Activated CD8-positive, alpha-beta memory T cell treated with anti-CD3 and anti-CD28 coated beads for 4 hours (primary cell): Measurements from ENCODE around the gene PGR.

Source experiments
- DNase-seq, 2 donors: peaks; one replicate each; pipeline ENCODE4 v3.0.0-alpha.2; 2020; ENCODE audit warnings: low read depth in 2 of 2

PGR gene

DNA sequence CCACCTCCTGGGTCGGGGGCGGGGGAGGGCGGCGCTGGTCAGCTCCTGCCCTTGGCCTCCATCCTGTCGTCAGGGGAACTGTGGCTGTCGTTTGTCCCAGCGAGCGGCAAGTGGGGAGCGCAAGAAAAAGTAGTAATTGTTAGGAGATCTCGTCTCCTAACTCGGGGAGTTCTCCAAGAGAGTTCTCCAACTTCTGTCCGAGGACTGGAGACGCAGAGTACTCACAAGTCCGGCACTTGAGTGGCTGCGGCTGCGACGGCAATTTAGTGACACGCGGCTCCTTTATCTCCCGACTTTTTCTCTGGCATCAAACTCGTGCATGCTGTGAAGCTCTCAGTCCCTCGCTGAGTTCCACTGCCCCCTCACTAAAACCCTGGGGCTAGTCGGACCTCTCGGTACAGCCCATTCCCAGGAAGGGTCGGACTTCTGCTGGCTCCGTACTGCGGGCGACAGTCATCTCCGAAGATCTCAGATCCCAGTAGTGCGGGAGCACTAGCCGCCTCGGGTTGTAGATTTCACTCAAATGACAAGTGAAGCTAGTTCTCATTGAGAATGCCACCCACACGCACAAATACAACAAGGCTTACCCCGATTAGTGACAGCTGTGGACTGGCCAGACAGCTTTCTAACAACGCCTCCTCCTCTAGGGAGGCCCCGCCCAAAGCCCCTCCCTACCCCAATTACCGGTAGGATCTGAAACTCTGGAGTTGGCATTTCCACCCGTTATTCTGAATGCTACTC lies at the start of gene PGR:
PGR (minus strand) TSS at position 611 of the 741 bp plus-strand sequence. CDS start 743 bp downstream, outside the sequence.
- no peak for DNase-seq

DNA sequence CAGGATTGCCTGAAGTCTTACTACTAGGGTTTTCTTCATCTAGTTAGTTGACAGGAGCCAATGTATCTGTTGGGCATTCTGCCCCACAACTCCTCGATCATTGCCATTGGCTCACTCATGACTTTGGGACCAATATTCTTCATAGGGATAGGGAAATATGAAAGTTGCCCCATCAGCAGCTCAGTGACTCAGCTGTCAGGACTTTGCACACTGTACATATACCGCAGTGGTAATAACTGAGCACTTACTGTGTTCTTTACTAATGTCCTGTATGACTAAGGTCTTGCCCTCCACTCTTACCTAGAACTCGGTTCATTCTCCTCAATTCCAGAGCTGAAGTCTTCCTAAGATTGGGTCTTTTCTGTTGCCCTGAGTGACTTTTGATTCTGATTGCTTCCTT lies 46.8 kb upstream of the PGR start:
- DNase-seq: no peak

DNA sequence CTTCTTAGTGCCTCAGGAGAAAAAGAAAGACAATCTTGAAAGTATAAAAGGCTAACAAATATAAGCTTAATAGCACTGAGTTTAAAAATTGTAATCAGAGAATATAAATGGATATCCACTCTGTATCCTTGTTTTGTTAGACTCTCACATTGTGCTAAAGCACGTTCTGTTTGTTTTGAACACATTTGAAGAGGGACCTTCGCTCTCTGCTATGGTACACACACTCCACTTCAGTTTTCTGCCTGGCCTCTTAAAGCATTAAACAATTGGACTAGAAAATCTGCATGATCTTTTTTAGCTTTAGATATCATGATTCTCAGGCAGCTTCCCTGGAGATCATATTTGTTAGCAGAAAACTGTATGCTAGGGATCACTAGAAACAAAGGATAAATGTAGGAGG lies 40.3 kb upstream of the PGR start:
- DNase-seq: no peak

DNA sequence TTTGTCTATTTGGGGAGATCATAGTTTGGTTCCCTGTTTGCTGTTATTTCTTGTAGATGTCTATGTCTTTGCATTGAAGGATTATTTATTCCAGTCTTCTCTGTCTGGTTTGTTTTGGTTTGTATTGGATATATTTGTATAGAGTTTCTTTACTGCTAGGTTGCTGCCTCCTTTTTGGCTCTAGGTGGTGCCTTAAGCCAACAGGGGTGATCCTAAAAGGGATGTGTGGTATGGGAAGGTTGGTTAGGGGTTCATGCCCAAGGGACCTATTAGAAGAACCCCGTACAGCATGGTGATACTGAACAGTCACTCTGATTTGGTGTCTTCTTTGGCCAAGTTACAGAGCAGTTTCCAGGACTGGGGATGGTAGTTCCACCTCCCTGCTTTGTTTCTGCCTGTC lies 36.4 kb upstream of the PGR start:
- DNase-seq: no peak

DNA sequence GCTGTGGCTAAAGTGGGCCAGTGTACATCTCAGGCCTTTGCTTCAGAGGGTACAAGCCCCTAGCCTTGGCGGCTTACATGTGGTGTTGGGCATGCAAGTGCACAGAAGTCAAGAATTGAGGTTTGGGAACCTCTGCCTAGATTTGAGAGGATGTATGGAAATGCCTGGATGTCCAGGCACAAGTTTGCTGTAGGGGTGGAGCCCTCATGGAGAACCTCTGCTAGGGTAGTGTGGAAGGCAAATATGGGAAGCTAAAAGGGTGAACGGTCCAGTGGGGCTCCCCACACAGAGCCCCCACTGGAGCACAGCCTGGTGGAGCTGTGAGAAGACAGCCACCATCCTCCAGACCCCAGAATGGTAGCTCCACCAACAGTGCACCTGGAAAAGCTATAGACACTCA lies 28.5 kb upstream of the PGR start:
- DNase-seq: no peak

DNA sequence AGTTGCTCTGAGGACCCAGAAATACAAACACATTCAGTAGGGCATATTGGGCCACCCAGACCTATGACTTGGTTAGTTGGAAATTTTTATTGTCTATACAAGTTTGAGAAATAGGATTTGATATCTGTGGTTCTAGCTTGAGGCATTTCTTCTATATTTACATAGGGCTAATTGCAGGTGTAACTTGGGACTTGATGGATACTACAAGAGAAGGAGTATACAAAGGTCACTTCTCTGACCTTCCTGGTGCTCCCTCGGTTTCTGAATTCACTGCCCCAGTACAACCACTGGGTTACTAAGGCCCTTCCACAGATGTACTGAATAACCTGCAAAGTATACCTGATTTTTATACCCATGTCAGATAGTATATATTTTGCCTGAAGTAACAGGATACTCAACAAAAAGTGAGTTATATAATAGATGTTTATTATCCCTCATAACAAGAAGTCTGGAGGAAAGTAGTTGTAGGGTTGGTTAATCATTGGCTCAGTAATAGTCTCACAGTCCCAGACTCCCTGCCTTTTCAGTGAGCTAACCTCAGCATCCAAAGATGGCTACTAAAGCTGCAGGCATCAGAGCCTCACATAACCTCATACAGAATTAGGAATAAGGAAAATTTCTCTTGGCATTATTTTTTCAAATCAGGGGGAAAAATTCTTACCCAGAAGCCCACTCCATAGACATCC lies 8.8 kb upstream of the PGR start:
- no peak for DNase-seq

DNA sequence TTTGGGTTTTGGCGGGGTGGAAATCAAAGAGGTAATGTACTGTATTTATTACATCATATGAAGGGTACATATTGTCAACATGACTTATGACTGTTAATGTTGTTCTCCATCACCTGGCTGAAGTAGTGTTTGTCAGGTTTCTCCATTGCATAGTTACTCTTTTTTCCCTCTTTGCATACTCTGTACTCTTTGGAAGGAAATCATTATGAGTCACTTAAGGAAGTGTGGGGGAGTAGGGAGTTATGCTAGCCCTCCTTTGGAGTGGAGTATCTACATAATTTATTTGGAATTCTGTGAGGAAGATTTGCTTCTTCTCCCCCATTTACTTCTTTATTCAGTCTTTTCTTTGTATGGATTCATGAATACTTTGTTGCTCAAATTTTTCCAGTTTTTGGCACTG lies 3.6 kb upstream of the PGR start:
- no peak for DNase-seq

DNA sequence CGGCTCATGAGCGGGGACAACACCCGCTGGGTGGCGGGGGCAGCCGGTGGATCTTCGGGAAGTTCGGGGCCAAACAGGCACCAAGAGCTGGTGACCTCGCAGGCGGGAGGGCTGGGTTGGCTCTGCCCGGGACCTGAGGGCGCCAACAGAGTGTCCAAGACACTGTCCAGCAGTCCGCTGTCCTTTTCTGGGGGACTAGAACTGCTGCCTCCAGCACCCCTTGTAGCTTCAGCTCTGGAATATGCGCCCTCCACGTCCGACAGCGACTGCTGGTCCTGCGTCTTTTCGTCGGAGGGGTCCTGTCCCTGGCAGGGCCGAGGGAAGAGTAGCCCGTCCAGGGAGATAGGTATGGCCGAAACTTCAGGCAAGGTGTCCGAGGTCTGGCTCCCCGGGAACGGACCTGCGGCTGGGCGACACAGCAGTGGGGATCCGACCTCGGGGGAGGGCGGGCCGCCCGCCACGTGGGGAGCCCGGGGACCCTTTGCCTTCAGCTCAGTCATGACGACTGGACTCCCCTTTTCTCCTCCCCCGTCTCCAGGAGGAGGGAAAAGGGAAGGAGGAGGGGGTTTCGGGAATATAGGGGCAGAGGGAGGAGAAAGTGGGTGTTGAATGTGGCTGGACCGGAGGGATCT lies 926 bp downstream of the PGR start:
- no peak for DNase-seq

DNA sequence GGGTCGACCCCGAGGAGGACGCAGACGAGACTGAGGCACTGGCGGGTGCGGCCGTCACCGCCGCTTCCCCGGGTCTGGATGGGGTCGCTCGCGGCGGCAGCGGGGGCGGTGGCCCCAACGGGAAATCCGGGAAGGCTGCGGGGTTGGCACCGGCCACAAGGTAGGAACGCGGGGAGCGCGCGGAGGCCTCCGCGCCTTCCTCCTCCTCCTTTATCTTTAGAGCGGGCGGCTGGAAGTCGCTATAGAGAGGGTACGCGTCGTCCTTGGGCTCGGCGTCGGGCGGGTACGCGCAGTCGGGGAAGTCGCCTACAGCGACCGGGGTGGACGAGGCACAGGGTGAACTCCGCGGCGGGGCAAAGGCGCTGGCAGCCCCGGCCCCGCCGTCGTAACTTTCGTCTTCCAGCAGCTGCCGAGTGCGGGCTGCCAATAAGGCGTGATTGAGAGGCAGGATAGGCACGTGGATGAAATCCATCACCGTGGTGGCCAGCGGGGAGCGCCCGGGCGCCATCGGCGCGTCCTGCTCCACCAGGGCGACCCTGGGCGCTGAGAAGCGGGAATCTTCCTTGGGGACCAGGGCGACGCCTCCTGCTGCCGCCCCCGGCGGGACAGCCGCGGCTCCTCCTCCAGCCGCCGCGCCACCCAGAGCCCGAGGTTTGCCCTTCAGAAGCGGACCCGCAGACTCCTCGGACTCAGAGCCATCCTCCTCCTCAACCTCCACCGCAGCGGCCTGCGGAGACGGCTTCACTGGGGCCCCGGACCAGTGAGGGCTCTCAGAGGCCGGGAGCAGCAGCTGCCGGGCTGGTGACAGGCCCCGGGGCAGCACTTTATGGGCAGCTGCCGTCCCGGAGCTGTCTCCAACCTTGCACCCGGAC lies 1.7 kb downstream of the PGR start:
- DNase-seq: no peak

DNA sequence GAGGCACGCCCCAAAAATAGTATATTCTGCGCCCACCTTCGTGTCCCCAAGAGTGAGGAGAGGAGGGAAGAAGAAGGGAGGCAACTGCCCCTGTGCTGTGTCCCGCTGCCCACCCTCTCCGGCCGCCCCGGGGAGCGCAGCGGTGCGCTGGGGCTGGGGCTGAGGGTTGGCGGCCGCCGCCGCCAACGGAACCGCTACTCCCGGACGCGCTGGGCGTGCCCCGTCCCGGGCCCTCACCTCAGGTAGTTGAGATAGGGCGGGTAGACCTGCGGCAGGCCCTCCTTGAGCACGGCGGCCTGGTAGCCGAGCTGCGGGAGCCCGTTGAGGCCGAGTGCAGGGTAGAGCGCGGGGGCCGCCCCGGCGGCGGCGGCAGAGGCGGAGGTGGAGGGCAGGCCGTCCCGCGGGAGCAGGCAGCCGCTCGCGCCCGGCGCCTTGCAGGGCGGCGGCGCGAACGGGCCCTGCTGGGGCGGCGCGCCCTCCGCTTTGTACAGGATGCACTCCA lies 2.4 kb downstream of the PGR start:
- DNase-seq: no peak

DNA sequence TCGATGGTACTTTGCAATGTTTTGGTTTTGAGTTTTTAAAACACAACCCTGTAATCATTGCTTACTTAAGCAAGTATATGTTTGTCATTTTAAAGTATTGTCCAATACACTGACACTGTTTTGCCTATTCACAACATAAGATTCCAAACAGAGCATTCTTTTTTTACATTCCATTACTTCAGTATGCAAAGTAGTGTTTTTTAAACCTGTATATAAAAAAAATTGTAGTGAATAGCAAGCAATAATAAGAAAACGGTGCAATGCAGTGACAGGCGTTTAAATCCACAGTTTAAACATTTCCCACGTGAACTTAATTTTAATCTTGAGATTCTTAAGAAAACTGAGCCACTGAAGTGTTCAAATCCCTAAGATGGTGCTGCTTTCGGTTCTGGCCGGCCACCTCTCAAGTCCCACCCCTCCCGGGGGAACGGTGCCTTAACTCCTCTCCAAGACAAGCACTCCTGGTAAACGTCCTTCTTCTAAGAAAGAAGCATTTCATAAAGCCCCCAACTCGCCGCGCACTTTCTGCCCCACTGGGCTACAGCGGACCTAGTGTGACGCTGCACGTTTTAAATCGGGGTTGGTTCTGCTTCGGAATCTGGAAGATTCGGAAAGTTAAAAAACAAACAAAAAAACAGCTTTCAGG lies 2.9 kb downstream of the PGR start:
- no peak for DNase-seq

DNA sequence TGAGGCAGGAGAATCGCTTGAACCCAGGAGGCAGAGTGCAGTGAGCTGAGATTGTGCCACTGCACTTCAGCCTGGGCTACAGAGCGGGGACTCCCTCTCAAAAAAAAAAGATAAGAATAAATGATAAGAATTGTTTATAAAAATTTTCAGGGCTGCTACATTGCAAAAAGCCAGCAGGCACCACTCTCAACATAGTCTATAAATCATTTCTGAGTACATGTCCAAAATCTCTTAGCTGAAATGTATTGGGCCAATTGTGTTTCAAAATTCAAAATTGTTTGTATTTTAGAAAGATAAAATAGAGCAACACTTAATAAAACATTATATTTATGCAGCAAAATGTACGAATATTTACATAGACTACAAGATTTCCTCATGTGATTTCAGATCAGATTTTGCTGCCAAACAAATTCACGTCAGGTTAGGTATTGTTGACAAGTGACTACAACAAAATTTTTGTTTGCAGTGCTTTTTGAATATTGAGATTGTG lies 13.9 kb downstream of the PGR start:
- DNase-seq: no peak

DNA sequence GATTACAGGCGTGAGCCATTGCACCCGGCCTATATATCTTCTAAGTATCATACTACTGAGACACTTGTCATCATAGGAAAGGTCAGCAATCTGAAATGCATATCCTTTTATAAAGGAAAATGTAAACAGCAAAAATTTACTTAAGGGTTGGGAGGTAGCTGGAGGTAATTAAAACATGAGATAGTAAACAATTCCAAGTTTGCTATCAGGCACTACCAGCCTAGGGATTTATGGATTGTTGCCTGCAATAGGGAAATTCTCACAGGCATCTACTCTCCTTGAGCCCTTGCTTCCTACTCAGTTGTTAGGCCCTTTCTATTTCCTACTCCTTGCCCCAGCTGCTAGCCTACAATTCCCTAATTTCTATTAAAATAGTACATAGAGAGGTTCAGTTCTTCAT lies 16.1 kb downstream of the PGR start:
- no peak for DNase-seq

DNA sequence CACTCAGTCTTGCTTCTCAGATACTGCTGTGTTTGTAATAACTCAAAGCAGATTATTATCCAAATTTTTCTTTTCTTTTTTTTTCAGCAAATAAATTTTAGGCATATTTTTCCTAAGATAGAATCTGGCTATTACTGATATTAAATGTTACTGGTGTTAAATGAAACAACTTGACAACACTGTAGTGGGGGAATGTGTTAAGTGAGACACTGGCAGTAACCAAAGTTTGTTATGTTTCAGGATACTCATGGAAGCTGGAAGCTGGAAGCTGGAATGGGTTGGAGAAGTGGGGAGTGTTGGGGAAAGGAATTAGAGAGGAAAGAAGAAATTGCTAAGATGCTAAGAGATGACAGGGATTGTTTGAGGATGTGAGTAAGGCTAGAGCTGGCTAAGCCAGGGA lies 24.9 kb downstream of the PGR start:
- DNase-seq: no peak

DNA sequence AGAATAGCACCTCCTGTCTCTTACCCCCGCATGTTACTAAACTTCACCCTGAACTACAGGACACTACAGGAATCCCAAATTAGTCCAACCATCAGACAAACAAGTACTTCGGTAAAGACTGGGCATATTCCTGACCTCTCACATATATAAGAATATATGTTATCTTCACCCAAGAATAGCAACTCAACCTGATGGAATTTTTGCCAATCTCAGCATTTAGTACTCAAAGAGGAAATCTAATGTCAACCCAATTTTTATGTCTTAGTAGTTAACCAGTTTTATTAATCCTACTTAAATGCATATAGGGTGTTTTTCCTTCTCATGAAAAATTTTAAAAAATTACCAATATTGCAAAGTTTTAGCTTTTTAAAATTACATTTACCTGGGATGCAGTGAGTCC lies 26.2 kb downstream of the PGR start:
- no peak for DNase-seq

DNA sequence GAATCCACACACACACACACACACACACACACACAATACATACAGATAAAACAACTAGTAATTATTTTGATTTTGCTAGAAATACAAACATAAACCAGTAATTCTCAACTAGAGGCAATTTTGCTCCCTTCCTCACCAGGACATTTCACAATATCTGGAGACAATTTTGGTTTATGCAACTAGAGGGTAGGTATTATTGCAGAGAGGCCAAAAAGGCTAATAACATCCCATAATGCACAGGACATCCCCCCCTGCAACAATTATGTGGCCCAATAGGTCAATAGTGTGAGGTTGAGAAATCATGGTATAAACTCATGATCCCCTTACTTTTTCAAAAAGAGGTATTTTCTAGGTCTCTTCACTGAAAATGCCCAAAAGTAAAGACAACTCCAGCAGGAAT lies 29.0 kb downstream of the PGR start:
- DNase-seq: no peak

DNA sequence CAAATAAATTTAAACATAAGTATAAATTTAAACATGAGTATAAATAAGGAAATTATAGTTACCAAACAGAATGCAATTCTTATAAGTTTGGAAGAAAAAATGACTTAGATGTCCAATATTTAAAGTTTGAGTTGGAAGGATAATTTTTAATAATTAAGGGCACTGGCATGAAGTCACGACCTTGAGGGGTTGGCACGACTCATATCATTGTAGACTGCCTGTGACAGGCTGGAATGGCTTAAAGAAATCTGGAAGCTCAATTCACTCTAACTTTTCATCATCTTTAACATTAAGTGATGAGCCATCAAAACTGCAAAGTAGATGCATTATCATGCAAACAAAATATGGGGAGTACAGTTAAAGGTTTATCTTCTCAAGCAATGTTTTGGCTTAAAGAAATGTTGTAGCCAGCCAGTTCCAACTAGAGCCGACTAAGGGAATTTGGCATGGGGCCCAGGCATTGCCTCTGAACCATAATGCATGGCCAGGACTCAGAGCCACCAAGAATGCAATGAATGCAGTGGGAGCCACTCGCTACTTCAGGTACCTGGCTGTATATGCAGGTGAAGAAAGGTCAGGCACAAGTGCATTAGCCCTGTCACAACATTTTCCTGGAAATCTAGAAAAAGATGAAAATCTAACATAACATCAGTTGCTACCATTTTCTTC lies 33.4 kb downstream of the PGR start:
- no peak for DNase-seq

DNA sequence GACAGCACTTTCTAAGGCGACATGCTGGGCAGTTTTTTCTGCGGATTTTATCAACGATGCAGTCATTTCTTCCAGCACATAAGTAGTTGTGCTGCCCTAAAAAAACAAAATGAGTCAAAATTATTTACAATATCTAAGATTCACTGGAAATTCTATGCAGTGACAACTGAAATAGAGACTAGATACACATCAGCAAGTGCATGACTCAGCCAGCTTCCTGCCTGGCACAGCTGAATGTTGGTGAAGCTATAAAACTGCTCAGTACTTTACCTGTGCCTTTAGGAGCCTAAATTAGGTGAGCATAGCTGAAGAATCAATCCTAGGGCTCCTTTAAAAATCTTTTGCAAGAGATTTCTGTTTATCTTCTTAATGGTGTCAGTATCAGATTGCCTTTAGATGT lies 37.8 kb downstream of the PGR start:
- DNase-seq: no peak

DNA sequence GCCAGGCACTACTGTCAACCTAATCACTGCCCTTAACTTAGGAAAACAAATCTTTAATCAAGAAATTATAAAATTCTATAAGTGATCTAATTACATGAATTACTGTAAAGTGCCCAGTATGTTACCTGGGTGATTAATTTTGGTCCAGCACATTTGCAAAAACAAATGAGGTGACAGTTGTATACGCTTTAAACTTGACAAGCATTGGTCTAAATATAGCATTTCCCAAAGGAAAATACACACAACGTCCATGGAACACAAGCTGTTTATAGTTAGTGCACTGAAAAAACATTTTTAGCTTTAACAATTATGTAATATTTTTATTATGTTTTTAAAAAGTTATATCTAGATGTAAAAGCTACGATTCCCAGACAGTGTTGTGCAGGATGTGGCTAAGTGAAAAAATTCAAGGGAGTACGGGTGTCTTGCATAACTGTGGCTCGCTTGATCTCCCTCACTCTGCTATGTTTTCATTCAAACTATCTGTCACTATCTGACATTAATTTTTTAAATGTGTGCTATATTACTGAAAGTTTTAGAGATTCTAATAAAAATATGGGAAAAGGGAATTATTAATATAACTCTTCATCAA lies 38.8 kb downstream of the PGR start:
- no peak for DNase-seq

DNA sequence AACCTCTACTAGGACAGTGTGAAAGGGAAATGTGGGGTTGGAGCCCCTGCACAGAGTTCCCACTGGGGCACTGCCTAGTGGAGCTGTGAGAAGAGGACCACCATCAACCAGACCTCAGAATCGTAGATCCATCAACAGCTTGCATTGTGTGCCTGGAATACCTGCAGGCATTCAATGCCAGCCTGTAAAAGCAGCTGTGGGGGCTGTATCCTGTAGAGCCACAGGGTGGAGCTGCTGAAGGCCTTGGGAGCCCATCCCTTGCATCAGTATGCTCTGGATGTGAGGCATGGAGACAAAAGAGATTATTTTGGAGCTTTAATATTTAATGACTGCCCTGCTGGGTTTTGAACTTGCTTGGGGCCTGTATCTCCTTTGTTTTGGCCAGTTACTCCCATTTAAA lies 46.3 kb downstream of the PGR start:
- DNase-seq: no peak
